K562 (cell line): ENCODE data around the gene HTR5A. TPM values are rescaled to one million over a fixed set of nuclear protein-coding genes. Genes with fewer than 3 reads are reported as not detected.

ENCODE experiments used
- ATAC-seq: fragments of 200-7000 bp; cut with Tn5 transposase; 3 replicates; pipeline ENCODE4 v1.9.1; 2020; ENCODE audit warnings: moderate library complexity
- BruUV-seq: library from RNA; stranded (reverse); fragments of 400-500 nt; replicated peaks from 2 replicates; lab custom pipeline; 2021; lab: Mats Ljungman, UMichigan
- CTCF ChIA-PET: fragments of 300-600 bp; formaldehyde crosslinking; extraction: SDS; loops from one replicate; lab custom pipeline; 2021; ENCODE audit warnings: low intra/inter-chr PET ratio; lab: Yijun Ruan, JAX
- POLR2A ChIA-PET: fragments of 300-600, 350-650 bp; sonication (Branson Sonifier 250); formaldehyde crosslinking; extraction: SDS; loops from one replicate; lab custom pipeline; 2021; ENCODE audit warnings: antibody characterized with exemption, inconsistent platforms; lab: Yijun Ruan, JAX
- DNase-seq, 4 experiments: peaks; one replicate each; pipeline versions ENCODE4 v3.0.0 to v3.0.0-alpha.2; 2011 to 2018; ENCODE audit warnings: low spot score in 3 of 4, mixed read lengths in 3 of 4; ENCODE audit errors: extremely low read depth in 1 of 4
- FAIRE-seq: peaks from 2 replicates; lab custom pipeline; 2011; peaks lifted over from hg19 to GRCh38; lab: Jason Lieb, UNC
- H2AFZ ChIP-seq: 2 replicates; pipeline ENCODE4 v1.6.0; 2011; ENCODE audit warnings: low read depth, low read length, control low read depth, inconsistent platforms
- H3K27ac ChIP-seq: fragments of 200-600 bp; 3 replicates; pipeline ENCODE4 v1.8.0; 2011; ENCODE audit warnings: low read depth, mild to moderate bottlenecking, control low read depth, inconsistent platforms, low read length, moderate library complexity, mixed read lengths; ENCODE audit errors: extremely low read depth
- H3K27me3 ChIP-seq, 2 experiments: fragments of 300-600 bp in 1 of 2; 2 replicates in 1 of 2; 3 replicates in 1 of 2; pipeline versions ENCODE4 v1.6.0 to v1.8.0; 2011; ENCODE audit warnings: inconsistent platforms in 2 of 2, low read length in 2 of 2, mild to moderate bottlenecking in 1 of 2, mixed read lengths in 1 of 2, moderate library complexity in 1 of 2; ENCODE audit not compliant: control insufficient read depth in 2 of 2, insufficient read depth in 2 of 2
- H3K36me3 ChIP-seq: fragments of 300-600 bp; 3 replicates; pipeline ENCODE4 v1.8.0; 2011; ENCODE audit warnings: mild to moderate bottlenecking, low read length, inconsistent platforms; ENCODE audit not compliant: control insufficient read depth, insufficient read depth
- H3K4me1 ChIP-seq, 2 experiments: fragments of 200-600 bp in 1 of 2; replicated peaks in 1 of 2; 2 replicates in 1 of 2; 3 replicates in 1 of 2; pipeline versions ENCODE4 v1.5.1 to v1.8.0; 2011; ENCODE audit warnings: inconsistent platforms in 2 of 2, low read length in 2 of 2, mild to moderate bottlenecking in 1 of 2, mixed read lengths in 1 of 2, moderate library complexity in 1 of 2; ENCODE audit not compliant: control insufficient read depth in 2 of 2, insufficient read depth in 2 of 2
- H3K4me2 ChIP-seq: 2 replicates; pipeline ENCODE4 v1.6.1; 2011; ENCODE audit warnings: low read length, control low read depth, inconsistent platforms, mixed read lengths; ENCODE audit not compliant: insufficient read depth
- H3K4me3 ChIP-seq: fragments of 200-600 bp; sonication (generic), shearing (Covaris generic); 2 replicates; pipeline ENCODE4 v1.5.1; 2016; ENCODE audit warnings: control low read depth, inconsistent platforms
- H3K79me2 ChIP-seq: fragments of 200-600 bp; 3 replicates; pipeline ENCODE4 v1.8.0; 2011; ENCODE audit warnings: low read length, inconsistent platforms; ENCODE audit not compliant: control insufficient read depth, insufficient read depth
- H3K9ac ChIP-seq, 2 experiments: 2 replicates each; pipeline versions ENCODE4 v1.6.0 to v1.6.1; 2011; ENCODE audit warnings: low read depth in 2 of 2, low read length in 2 of 2, control low read depth in 1 of 2, inconsistent platforms in 1 of 2, mild to moderate bottlenecking in 1 of 2, mixed read lengths in 1 of 2; ENCODE audit not compliant: insufficient read depth in 1 of 2
- H3K9me1 ChIP-seq: one replicate; pipeline ENCODE4 v1.6.0; 2011; ENCODE audit warnings: inconsistent platforms, mild to moderate bottlenecking, low read length, moderate library complexity; ENCODE audit not compliant: control insufficient read depth, insufficient read depth
- H3K9me3 ChIP-seq: replicated peaks from 2 replicates; pipeline ENCODE4 v1.5.1; 2011; ENCODE audit warnings: low read depth, low read length, inconsistent platforms; ENCODE audit not compliant: control insufficient read depth, insufficient read depth
- H4K20me1 ChIP-seq: replicated peaks from 2 replicates; pipeline ENCODE4 v1.6.1; 2011; ENCODE audit warnings: low read length, inconsistent platforms, mixed read lengths; ENCODE audit not compliant: control insufficient read depth, insufficient read depth
- CBX5 ChIP-seq: IDR thresholded peaks from 2 replicates; pipeline ENCODE4 v1.6.1; 2014; ENCODE audit warnings: low read depth, borderline replicate concordance
- CXXC5 ChIP-seq: fragments of 250-450 bp; sonication (Bioruptor Pico); IDR thresholded peaks from 2 replicates; pipeline ENCODE4 v1.8.0; 2022; ENCODE audit warnings: inconsistent platforms, mild to moderate bottlenecking, moderate library complexity
- ETS2 ChIP-seq: IDR thresholded peaks from 2 replicates; pipeline ENCODE4 v1.6.1; 2016; ENCODE audit warnings: borderline replicate concordance, missing genetic modification characterization, mild to moderate bottlenecking, moderate library complexity, missing compliant biosample characterization; ENCODE audit not compliant: poor library complexity, severe bottlenecking
- FOXA3 ChIP-seq, 2 experiments: fragments of 450-650 bp in 1 of 2; sonication (generic) in 1 of 2; formaldehyde crosslinking; IDR thresholded peaks in 1 of 2; conservative IDR thresholded peaks in 1 of 2; 2 replicates each; pipeline versions ENCODE4 v1.4.0 to v1.8.0; 2020 to 2022; ENCODE audit warnings: mild to moderate bottlenecking in 2 of 2, missing genetic modification reagents in 1 of 2
- MED1 ChIP-seq: sonication (generic); formaldehyde crosslinking; IDR thresholded peaks from 2 replicates; pipeline ENCODE4 v1.8.1; 2023; ENCODE audit warnings: missing genetic modification reagents, borderline replicate concordance
- MEIS2 ChIP-seq: fragments of 450-650 bp; IDR thresholded peaks from 2 replicates; pipeline ENCODE4 v1.6.1; 2014; ENCODE audit warnings: mild to moderate bottlenecking; ENCODE audit not compliant: partially characterized antibody
- PPARD ChIP-seq: fragments of 250-450 bp; sonication (Bioruptor Pico); IDR thresholded peaks from 2 replicates; pipeline ENCODE4 v1.8.0; 2022; ENCODE audit warnings: inconsistent platforms, mild to moderate bottlenecking, moderate library complexity
- PURB ChIP-seq: sonication (generic); formaldehyde crosslinking; IDR thresholded peaks from 2 replicates; pipeline ENCODE4 v1.9.0; 2021; ENCODE audit warnings: low read depth, mild to moderate bottlenecking, missing genetic modification reagents
- ZBTB40 ChIP-seq, 2 experiments: fragments of 450-650 bp in 1 of 2; sonication (generic) in 1 of 2; formaldehyde crosslinking in 1 of 2; IDR thresholded peaks; 2 replicates each; pipeline versions ENCODE4 v1.7.1 to v1.9.0; 2016 to 2022; ENCODE audit warnings: inconsistent platforms in 1 of 2, mild to moderate bottlenecking in 1 of 2, missing genetic modification reagents in 1 of 2
- ZNF12 ChIP-seq: sonication (generic); formaldehyde crosslinking; IDR thresholded peaks from 2 replicates; pipeline ENCODE4 v1.4.0; 2020; ENCODE audit warnings: mild to moderate bottlenecking, missing genetic modification reagents
- ZNF124 ChIP-seq: sonication (generic); formaldehyde crosslinking; IDR thresholded peaks from 2 replicates; pipeline ENCODE4 v1.8.1; 2022; ENCODE audit warnings: missing genetic modification reagents
- WGBS: fragments of 100-300 bp; shearing (Covaris generic); methylation state at CpG from one replicate; pipeline ENCODE4 v1.1.6; 2016; ENCODE audit warnings: low coverage, mixed read lengths; ENCODE audit not compliant: insufficient coverage; ENCODE audit errors: missing lambda C conversion rate; 5-methylcytosine and 5-hydroxymethylcytosine counted together
- in situ Hi-C: fragments of 300-500 bp; cut with MboI; formaldehyde crosslinking; loops from 4 replicates; pipeline ENCODE4 v1.15.0; 2018; ENCODE audit warnings: inconsistent platforms, mixed read lengths
- intact Hi-C: fragments of 100-400 bp; cut with micrococcal nuclease; formaldehyde crosslinking; loops from 2 replicates; pipeline ENCODE4 v1.14.2; 2022
- polyA plus RNA-seq, 8 experiments: library from polyadenylated mRNA; depleted of rRNA in 4 of 8; stranded (reverse) in 5 of 8; unstranded in 3 of 8; fragments of >200 nt; fragmentation: Nextera tagmentation in 2 of 8; fragmentation: Illumina TruSeq in 1 of 8; extraction: Ambion mirVana in 2 of 8; extraction: Trizol in 1 of 8; gene quantifications; 2 replicates each; pipeline versions ENCODE4 v1.2.1 to v1.2.3, GENCODE V29; 2011 to 2014; ENCODE audit warnings: inconsistent platforms in 1 of 8, missing spikeins in 1 of 8
- total RNA-seq, 7 experiments: library from RNA; depleted of rRNA in 6 of 7; stranded (reverse); fragments of >200 nt in 6 of 7; fragmentation: Illumina TruSeq in 2 of 7; extraction: Trizol in 2 of 7; gene quantifications; 2 replicates each; pipeline versions ENCODE4 v1.2.1 to v1.2.3, GENCODE V29; 2011 to 2021; ENCODE audit warnings: low replicate concordance in 1 of 7

HTR5A gene
- total and polyA plus RNA-seq, 9 of the 15 experiments (the other 6 are each of a cell fraction or from before 2014, with no cell fraction given), result 0.06 TPM; not detected in 8

- 2% methylated on average over 20 of the region's 20 CpGs for WGBS
- FAIRE-seq, result no peak
- intact Hi-C loops, result no loop called here
- BruUV-seq, result no TSS peak
- Histone ChIP-seq H3K4me3 (no peak overlapping the region), H3K79me2 (no peaks in the 10 kb centered on the region), H3K9me1 (peaks cover 4% of the 10 kb centered on the region), H3K36me3 (no peaks in the 10 kb centered on the region), H3K27ac (no peak overlapping the region), H3K4me2 (no peak overlapping the region), H3K9me3 (no peaks in the 10 kb centered on the region), H3K9ac (no peak overlapping the region), H3K27me3 (peaks cover 45 to 76% of the 10 kb centered on the region in 2 experiments), H4K20me1 (no peaks in the 10 kb centered on the region; the same call in 1 of the 2 replicates), H3K4me1 (no peaks in the 10 kb centered on the region), H2AFZ (no peak overlapping the region)
- in situ Hi-C loops, result no loop called here
- ChIA-PET POLR2A (interaction anchor here (0.7 kb wide), 2 partner anchors 55 to 64 kb away, joined by 4 read pairs; no protein-coding TSS in a partner anchor), CTCF (no interaction called here)
- no peak for ATAC-seq
- DNase-seq, result no peak
- TF ChIP-seq PURB (CRISPR knock-in tag) (no peak), FOXA3 (CRISPR knock-in tag; conservative IDR thresholded peaks at IDR 0.05 in 1 of 2, IDR thresholded peaks at IDR 0.05 in 1 of 2) (no peak), CXXC5 (CRISPR knock-in tag) (no peak), MED1 (no peak), ZNF12 (CRISPR knock-in tag) (no peak), ZNF124 (CRISPR knock-in tag) (no peak), ZBTB40 (IDR thresholded peaks at IDR 0.05) (no peak), ZBTB40 (CRISPR knock-in tag; IDR thresholded peaks at IDR 0.05) (no peak), MEIS2 (no peak), CBX5 (no peak), PPARD (CRISPR knock-in tag) (no peak), ETS2 (tag) (no peak)
These were observed 38.2 kb downstream of the HTR5A start for GRCh38 chr7:155108144-155108901.
